Transverse colon (tissue), 4 donors: ENCODE measurements around the gene DHX57. TPM values are rescaled to one million over a fixed set of nuclear protein-coding genes. Genes with fewer than 3 reads are reported as not detected.
"Not testable (repeated sequence)": the region's sequence is repeated elsewhere in the genome, so short reads cannot be mapped to it uniquely, and the experiment has no call there.

Source experiments
- DNase-seq: peaks from one replicate; pipeline ENCODE4 v3.0.0-alpha.2; 2019
- H3K27ac ChIP-seq, 4 donors: fragments of 200-600 bp; sonication (generic); 2 replicates each; pipeline ENCODE4 v1.5.1; 2016 to 2018; ENCODE audit warnings: inconsistent platforms in 4 of 4
- H3K27me3 ChIP-seq: fragments of 200-600 bp; sonication (generic); 2 replicates; pipeline ENCODE4 v1.5.1; 2017; ENCODE audit warnings: inconsistent platforms
- H3K36me3 ChIP-seq, 4 donors: fragments of 200-600 bp; sonication (generic); 2 replicates each; pipeline ENCODE4 v1.5.1; 2017 to 2019; ENCODE audit warnings: inconsistent platforms in 4 of 4
- H3K4me1 ChIP-seq, 4 donors: fragments of 200-600 bp; sonication (generic); 2 replicates each; pipeline ENCODE4 v1.5.1; 2017 to 2020; ENCODE audit warnings: inconsistent platforms in 4 of 4
- H3K4me3 ChIP-seq, 4 donors: fragments of 200-600 bp; sonication (generic); 1 replicate in 1 of 4; 2 replicates in 3 of 4; pipeline versions ENCODE4 v1.5.1 to v1.6.1; 2017 to 2019; ENCODE audit warnings: inconsistent platforms in 4 of 4
- H3K9me3 ChIP-seq, 2 donors: fragments of 200-600 bp; sonication (generic); 2 replicates each; pipeline ENCODE4 v1.5.1; 2017 to 2019; ENCODE audit warnings: inconsistent platforms in 2 of 2
- CTCF ChIP-seq, 5 experiments: fragments of 200-600 bp in 3 of 5; fragments of 450-650 bp in 2 of 5; sonication (generic) in 3 of 5; IDR thresholded peaks; 1 replicate in 2 of 5; 2 replicates in 3 of 5; pipeline ENCODE4 v1.5.1; 2016 to 2017; ENCODE audit warnings: antibody characterized with exemption in 5 of 5, inconsistent platforms in 3 of 5, mild to moderate bottlenecking in 2 of 5, moderate library complexity in 1 of 5
- EP300 ChIP-seq: sonication (generic); formaldehyde crosslinking; IDR thresholded peaks from one replicate; pipeline ENCODE4 v1.6.1; 2017; ENCODE audit warnings: antibody characterized with exemption, low read depth
- POLR2A ChIP-seq: fragments of 450-650 bp; IDR thresholded peaks from one replicate; pipeline ENCODE4 v1.6.1; 2016; ENCODE audit warnings: antibody characterized with exemption, mild to moderate bottlenecking, moderate library complexity
- POLR2AphosphoS5 ChIP-seq, 3 donors: sonication (generic); formaldehyde crosslinking; IDR thresholded peaks; one replicate each; pipeline ENCODE4 v1.6.1; 2016; ENCODE audit warnings: antibody characterized with exemption in 3 of 3
- WGBS, 2 donors: methylation state at CpG; one replicate each; pipeline ENCODE4 v1.1.5; 2018; ENCODE audit warnings: low coverage in 1 of 2; 5-methylcytosine and 5-hydroxymethylcytosine counted together
- in situ Hi-C, 4 donors: fragments of 200-750 bp; cut with MboI; loops; one replicate each; pipeline versions ENCODE4 v1.15.0 to v1.15.1; 2017; ENCODE audit warnings: low sequenced_read_pairs in 3 of 4, low pct_ligation_motif_present in 1 of 4, low pct_unique_long_range_greater_than_20kb in 1 of 4
- intact Hi-C: fragments of 100-400 bp; cut with DNase I; formaldehyde crosslinking; loops from one replicate; pipeline ENCODE4 v1.15.1; 2023; ENCODE audit warnings: low total_unique reads
- total RNA-seq, 4 donors: library from RNA; depleted of rRNA; stranded (reverse); fragments of >200 nt; gene quantifications; one replicate each; pipeline ENCODE4 v1.1.0, GENCODE V29; 2016

DHX57 gene
- total RNA-seq, 4 donors from 2014 or later, result 1.5 to 29.7 (median 10.6) TPM

GRCh38 chr2:38794235-38794946 lies 81.3 kb downstream of the DHX57 start:
- Histone ChIP-seq H3K4me3 (no peak overlapping the region), H3K4me1 (peaks cover 0 to 24% (median 10%) of the 10 kb centered on the region in 4 donors), H3K36me3 (no peaks in the 10 kb centered on the region), H3K27me3 (no peaks in the 10 kb centered on the region), H3K27ac (peak overlapping the region; percentile 26 to 62 (median 40)), H3K9me3 (no peaks in the 10 kb centered on the region)
- intact Hi-C loops (no loop called here), in situ Hi-C loops (no loop called here)
- 59 to 91% methylated on average over 4 to 7 of the region's 7 CpGs for WGBS, 2 donors
- TF ChIP-seq CTCF (IDR thresholded peaks at IDR 0.05) (no peak), POLR2A (no peak), EP300 (no peak), POLR2AphosphoS5 (IDR thresholded peaks at IDR 0.05) (peak in 1 of 3 donors; percentile 15)
- no peak for DNase-seq

- WGBS, 2 donors, result 72 to 86% methylated on average over 5 of the region's 5 CpGs
- H3K27me3 ChIP-seq, result no peaks in the 10 kb centered on the region
- H3K27ac ChIP-seq, result peak overlapping the region in 3 of 4 donors; percentile 26 to 62 (median 42)
- H3K36me3 ChIP-seq, result no peaks in the 10 kb centered on the region
- H3K4me3 ChIP-seq, result no peak overlapping the region
- peaks cover 0 to 24% (median 10%) of the 10 kb centered on the region in 4 donors for H3K4me1 ChIP-seq
- no peaks in the 10 kb centered on the region for H3K9me3 ChIP-seq
- no peak for DNase-seq
- in situ Hi-C loops (no loop called here), intact Hi-C loops (no loop called here)
- TF ChIP-seq CTCF (IDR thresholded peaks at IDR 0.05) (no peak), EP300 (no peak), POLR2AphosphoS5 (IDR thresholded peaks at IDR 0.05) (no peak)
Observed at GRCh38 chr2:38793511-38793910, 82.2 kb downstream of the DHX57 start.

GRCh38 chr2:38792751-38793150 lies 83.0 kb downstream of the DHX57 start:
- no peaks in the 10 kb centered on the region for H3K27me3 ChIP-seq
- no peak overlapping the region for H3K27ac ChIP-seq
- WGBS, 2 donors, result 44 to 50% methylated on average over 2 of the region's 2 CpGs
- no peaks in the 10 kb centered on the region for H3K9me3 ChIP-seq
- H3K4me1 ChIP-seq, result peaks cover 0 to 24% (median 10%) of the 10 kb centered on the region in 4 donors
- H3K36me3 ChIP-seq, result no peaks in the 10 kb centered on the region
- H3K4me3 ChIP-seq, result no peak overlapping the region
- intact Hi-C loops (no loop called here), in situ Hi-C loops (no loop called here)
- TF ChIP-seq POLR2AphosphoS5 (IDR thresholded peaks at IDR 0.05) (no peak), CTCF (IDR thresholded peaks at IDR 0.05) (no peak), EP300 (no peak), POLR2A (no peak)
- no peak for DNase-seq

- WGBS, 2 donors, result 95 to 100% methylated on average over 2 to 8 of the region's 8 CpGs
Observed at GRCh38 chr2:38792321-38792720, 83.4 kb downstream of the DHX57 start.

GRCh38 chr2:38791744-38792143 lies 84.0 kb downstream of the DHX57 start:
- 60 to 71% methylated on average over 1 of the region's 1 CpG for WGBS, 2 donors
- no peak overlapping the region for H3K27ac ChIP-seq
- intact Hi-C loops (no loop called here), in situ Hi-C loops (no loop called here)
- H3K9me3 ChIP-seq, result no peaks in the 10 kb centered on the region
- no peaks in the 10 kb centered on the region for H3K27me3 ChIP-seq
- H3K4me1 ChIP-seq, result peaks cover 0 to 24% (median 10%) of the 10 kb centered on the region in 4 donors
- no peak for DNase-seq
- no peaks in the 10 kb centered on the region for H3K36me3 ChIP-seq
- no peak for TF ChIP-seq CTCF (IDR thresholded peaks at IDR 0.05)
- no peak for TF ChIP-seq POLR2A
- no peak for TF ChIP-seq EP300
- no peak for TF ChIP-seq POLR2AphosphoS5 (IDR thresholded peaks at IDR 0.05)
- H3K4me3 ChIP-seq, result no peak overlapping the region

More at GRCh38 chr2:38792321-38792720, 83.4 kb downstream of the DHX57 start:
- DNase-seq, H3K36me3 ChIP-seq, in situ Hi-C loops, H3K27me3 ChIP-seq, H3K27ac ChIP-seq, intact Hi-C loops, H3K4me3 ChIP-seq, H3K9me3 ChIP-seq: not testable (repeated sequence)
- peaks cover 0 to 24% (median 10%) of the 10 kb centered on the region in 4 donors for H3K4me1 ChIP-seq
